ENCODE results near the gene PPTC7.
"Not testable (repeated sequence)": the region's sequence is repeated elsewhere in the genome, so short reads cannot be mapped to it uniquely, and the experiment has no call there.

DNA sequence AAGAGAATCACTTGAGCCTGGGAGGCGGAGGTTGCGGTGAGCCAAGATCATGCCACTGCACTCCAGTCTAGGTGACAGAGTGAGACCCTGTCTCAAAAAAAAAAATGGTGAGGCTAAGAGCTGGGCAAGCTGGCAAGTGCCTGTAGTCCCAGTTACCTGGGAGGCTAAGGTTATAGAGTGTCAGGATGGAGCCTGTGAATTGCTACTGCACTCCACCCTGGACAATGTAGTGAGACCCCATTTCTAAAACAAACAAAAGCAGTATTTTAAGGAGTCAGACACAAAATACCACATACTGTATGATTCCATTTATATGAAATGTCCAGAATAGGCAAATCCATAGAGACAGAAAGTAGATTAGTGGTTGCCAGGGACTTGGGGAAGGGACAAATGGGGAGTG, 4.0 kb upstream of the PPTC7 start:
- TF ChIP-seq CTCF (conservative IDR thresholded peaks at IDR 0.05); EZH2 (IDR thresholded peaks at IDR 0.05; ENCODE audit: low read depth): not testable (repeated sequence)
